CD4-positive, alpha-beta T cell treated with Interleukin-17A for 4 hours (primary cell): ENCODE data around the gene CTNNA3.
"Not testable (repeated sequence)": the region's sequence is repeated elsewhere in the genome, so short reads cannot be mapped to it uniquely, and the experiment has no call there.

ENCODE experiments used
- DNase-seq: peaks from one replicate; pipeline ENCODE4 v3.0.0-alpha.2; 2020; ENCODE audit warnings: mixed read lengths

The CTNNA3 gene

DNA sequence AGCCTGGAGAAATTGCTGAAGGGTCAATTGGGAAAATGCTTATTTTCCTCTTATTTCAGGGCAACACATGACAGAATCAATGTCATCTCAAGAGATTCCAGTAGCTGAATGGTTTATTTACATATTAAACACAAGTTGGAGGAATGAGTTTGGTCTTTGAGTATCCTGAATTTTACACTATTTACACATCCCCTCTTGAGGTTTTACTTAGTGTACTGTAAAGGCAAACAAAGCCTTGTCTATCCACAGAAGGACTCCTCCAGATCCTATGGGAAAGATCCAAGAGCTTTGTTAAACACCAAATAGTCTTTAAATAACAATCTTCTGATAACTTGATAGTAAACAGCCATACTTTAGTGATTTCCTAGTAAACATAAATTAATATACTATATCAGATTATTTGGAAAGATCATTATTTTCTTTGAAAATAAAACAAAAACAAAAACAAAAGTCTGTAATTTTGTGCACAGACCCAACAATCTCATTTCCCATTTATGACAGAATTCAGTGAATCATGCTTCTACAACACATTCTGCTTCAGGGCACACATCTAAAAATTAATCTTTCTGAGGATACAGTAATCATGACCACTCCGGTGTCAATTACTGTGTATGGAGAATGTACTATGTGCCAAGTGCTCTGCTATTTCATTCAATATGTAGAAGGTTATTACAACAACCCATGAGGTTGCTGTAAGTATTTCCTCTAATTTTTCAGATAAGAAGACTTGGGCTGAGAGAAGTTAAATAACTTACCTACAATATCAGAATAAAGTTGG lies 1345.2 kb downstream of the CTNNA3 start:
- DNase-seq = no peak

DNA sequence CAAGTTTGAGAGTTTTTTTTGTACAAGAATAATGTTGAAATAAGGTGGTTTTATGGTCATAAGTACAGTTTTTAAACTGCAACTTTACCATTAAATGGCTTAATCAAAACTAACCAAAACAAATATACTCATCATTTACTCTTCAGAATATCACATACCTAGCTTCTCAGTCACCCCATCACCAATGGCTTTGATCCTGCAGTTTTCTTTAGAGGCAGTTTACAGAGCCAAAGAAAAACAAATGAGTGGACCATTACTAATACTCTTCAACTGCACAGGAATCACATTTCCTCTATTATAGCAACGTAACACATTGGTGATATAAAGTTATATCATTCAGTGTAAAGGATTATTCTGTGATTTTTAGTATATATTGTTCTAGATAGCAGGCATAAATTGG lies 1346.3 kb downstream of the CTNNA3 start:
- DNase-seq = no peak

DNA sequence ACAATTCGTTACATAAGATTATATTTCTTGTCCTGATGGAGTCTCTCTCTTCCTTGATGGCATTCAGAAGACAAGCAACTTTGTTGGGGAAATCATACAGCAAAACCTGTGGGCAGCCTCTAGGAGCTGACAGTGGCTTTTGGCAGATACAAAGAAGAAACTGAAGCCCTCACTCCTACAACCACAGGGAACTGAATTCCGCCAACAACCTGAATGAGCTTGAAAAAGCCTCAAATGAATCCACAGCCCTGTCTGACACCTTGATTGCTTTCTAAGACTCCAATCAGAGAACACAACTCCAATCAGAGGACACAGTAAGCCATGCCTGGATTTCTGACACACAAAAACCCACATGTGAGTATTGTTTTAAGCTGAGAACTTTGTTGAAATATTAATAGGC lies 1346.9 kb downstream of the CTNNA3 start:
- no peak for DNase-seq

- no peak for DNase-seq
Observed at GRCh38 chr10:66337211-66337610, 1358.8 kb downstream of the CTNNA3 start.

GRCh38 chr10:66336791-66337190 lies 1359.2 kb downstream of the CTNNA3 start:
- no peak for DNase-seq

DNA sequence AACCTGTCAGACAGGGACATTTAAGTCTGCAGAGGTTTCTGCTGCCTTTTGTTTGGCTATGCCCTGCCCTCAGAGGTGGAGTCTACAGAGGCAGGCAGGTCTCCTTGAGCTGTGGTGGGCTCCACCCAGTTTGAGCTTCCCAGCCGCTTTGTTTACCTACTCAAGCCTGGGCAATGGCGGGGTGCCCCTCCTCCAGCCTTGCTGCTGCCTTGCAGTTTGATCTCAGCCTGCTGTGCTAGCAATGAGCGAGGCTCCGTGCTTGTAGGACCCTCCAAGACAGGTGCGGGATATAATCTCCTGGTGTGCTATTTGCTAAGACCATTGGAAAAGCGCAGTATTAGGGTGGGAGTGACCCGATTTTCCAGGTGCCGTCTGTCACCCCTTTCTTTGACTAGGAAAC lies 1360.2 kb downstream of the CTNNA3 start:
- DNase-seq = not testable (repeated sequence)

- no peak for DNase-seq
Observed at GRCh38 chr10:66329147-66329546, 1366.8 kb downstream of the CTNNA3 start.

DNA sequence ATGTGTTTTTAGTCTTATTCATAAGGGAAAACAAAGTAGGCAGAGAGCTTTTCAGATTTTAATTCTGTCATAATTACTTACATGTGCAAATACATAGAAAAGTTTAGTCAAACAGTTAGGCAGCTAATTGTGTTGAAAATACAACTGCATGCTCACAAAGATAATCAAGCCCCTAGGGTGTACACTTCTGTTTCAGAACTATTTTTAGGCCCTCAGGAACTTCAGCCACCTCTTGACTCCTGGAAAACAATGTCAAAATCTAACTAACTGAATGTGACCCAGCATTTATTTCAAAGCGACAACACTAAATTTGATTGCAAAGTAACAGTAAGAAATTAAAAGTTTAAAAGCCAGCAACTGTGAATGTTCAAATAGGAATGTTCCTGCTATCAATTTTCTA lies 1369.1 kb downstream of the CTNNA3 start:
- DNase-seq = no peak

DNA sequence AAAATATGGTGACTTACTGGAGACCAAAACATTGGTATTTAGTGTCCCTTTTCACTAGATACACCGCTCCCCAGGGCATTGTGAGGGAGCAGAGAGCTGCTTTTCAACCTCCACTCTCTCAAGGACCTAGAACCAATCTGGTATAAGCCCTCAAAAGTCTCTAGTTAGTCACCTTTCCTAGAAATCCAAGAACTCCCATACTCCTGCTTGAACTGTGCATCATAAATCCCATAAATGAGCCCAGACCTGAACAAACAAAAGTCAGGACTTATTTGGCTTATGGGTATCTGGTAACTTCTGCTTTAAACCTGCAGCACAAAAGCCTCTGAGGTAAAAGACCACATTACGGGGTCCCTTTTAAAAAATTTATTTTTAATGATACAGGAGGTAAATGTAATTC lies 1373.2 kb downstream of the CTNNA3 start:
- no peak for DNase-seq

GRCh38 chr10:66321723-66322665 lies 1374.0 kb downstream of the CTNNA3 start:
- no peak for DNase-seq

GRCh38 chr10:66318761-66319160 lies 1377.2 kb downstream of the CTNNA3 start:
- no peak for DNase-seq

DNA sequence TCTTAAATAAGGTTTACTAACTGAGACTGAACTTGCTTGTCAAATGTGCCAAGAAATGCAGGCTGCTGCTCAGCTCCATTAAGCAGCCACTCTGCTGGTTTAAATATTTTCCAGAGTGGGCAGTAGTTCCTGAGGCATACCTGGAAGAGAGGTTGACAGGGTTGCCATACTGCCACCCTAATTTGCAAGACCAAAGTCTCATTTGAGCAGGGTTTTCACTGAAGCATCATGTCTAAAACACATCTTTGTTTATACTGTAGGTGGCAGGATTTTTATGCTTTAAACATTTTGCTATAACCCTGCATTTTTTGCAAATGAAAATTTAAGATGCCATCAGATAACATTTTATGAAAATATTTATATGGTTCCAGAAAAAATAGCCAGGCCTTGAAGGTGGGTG lies 1388.2 kb downstream of the CTNNA3 start:
- DNase-seq = no peak

DNA sequence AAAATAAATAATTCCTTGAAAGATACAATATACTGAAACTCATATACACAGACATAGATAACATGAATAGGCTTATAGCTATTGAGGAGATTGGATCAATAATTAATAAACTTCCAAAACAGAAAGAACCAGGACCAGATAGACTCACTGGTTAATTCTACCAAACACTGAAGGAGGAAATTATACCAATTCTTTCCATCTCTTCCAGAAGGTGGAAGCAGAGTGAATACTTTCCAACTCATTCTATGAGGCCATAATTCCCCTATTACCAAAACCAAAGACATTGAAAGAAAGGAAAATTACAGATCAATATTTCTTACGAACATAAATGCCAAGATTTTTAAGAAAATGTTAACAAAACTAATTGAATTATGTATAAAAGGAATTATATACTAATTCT lies 1394.9 kb downstream of the CTNNA3 start:
- DNase-seq = no peak

GRCh38 chr10:66295602-66296001 lies 1400.4 kb downstream of the CTNNA3 start:
- no peak for DNase-seq

- no peak for DNase-seq
Observed at GRCh38 chr10:66294538-66294937, 1401.5 kb downstream of the CTNNA3 start.

DNA sequence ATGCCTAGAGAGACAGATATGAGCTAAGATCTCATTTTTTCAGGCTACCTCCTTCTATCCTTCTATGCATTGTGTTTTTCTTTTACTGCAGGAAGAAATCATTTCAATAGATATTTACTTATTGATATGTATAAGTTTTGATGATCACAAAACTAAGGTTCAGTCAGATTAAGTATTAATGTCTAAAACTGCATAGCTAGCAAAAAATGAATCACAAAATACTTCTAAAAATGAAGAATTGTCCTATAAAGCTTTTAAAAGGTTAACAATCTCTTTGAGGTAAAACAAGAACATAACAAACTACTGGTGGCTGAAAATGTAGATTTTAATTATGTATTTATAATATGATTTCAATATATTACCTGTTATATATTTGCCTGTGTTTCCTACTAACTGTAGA lies 1403.1 kb downstream of the CTNNA3 start:
- no peak for DNase-seq

GRCh38 chr10:66292456-66292855 lies 1403.5 kb downstream of the CTNNA3 start:
- DNase-seq = no peak

GRCh38 chr10:66291133-66291532 lies 1404.9 kb downstream of the CTNNA3 start:
- DNase-seq = no peak

DNA sequence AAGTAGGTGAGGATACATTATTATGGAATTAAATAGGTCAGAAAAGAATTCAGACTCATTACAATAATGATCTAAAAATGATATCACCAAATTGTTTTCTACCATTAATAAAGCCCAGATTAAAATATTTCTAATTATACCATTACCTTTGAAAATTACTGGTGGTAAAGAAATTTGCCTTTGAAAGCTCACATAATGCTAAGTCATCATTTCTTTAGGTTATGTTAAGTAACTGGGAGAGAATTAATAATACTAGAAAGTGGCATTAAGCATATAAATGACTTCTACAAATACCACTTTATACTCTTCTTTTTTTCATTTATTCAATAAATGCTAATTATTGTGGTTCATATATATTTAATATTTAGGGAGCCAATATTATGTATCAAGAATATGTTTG lies 1411.4 kb downstream of the CTNNA3 start:
- no peak for DNase-seq

- DNase-seq = no peak
Observed at GRCh38 chr10:66283874-66284464, 1412.0 kb downstream of the CTNNA3 start.

DNA sequence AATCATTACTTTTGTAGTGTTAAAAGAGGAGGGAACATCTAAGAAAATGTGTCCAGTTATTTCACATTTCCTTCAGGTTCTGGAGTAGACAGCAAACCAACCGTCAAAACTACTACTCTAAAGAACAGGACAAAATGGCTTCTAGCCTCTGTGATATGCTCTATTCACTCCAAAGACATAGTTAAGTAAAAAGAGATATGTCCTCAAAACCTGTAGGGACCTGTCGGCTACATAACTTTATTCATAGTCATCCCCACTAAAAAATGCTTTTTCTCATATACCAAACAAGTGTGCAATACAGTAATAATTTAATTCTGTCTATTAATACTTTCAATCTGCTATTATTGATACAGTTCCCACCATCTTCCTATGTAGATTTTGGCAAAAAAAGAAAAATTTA lies 1412.9 kb downstream of the CTNNA3 start:
- no peak for DNase-seq

GRCh38 chr10:66281327-66281726 lies 1414.7 kb downstream of the CTNNA3 start:
- no peak for DNase-seq

- no peak for DNase-seq
Observed at GRCh38 chr10:66277481-66277880, 1418.5 kb downstream of the CTNNA3 start.
